Activated CD4-positive, alpha-beta T cell treated with anti-CD3 and anti-CD28 coated beads, Interleukin-2, amount 10 ng/mL, durations not matched to agents 7 days and 5 days (primary cell): ENCODE data around the gene GYPB. TPM values are rescaled to one million over a fixed set of nuclear protein-coding genes. Genes with fewer than 3 reads are reported as not detected.
"Not testable (repeated sequence)": the region's sequence is repeated elsewhere in the genome, so short reads cannot be mapped to it uniquely, and the experiment has no call there.

Source experiments
- CTCF ChIA-PET: fragments of 350-600 bp; sonication (Branson Sonifier 250); formaldehyde crosslinking; loops from one replicate; lab custom pipeline; 2021; ENCODE audit warnings: antibody characterized with exemption; lab: Charles Lee
- POLR2A ChIA-PET: fragments of 350-600 bp; sonication (Branson Sonifier 250); formaldehyde crosslinking; loops from one replicate; lab custom pipeline; 2021; ENCODE audit warnings: antibody characterized with exemption; lab: Charles Lee
- DNase-seq: peaks from one replicate; pipeline ENCODE4 v3.0.0-alpha.2; 2020
- H3K27ac Mint-ChIP-seq: one replicate; pipeline ENCODE4 v1.8.0; 2021; ENCODE audit warnings: mild to moderate bottlenecking, moderate library complexity, mixed read lengths
- H3K27me3 Mint-ChIP-seq: one replicate; pipeline ENCODE4 v1.8.0; 2021; ENCODE audit warnings: mixed read lengths
- H3K36me3 Mint-ChIP-seq: one replicate; pipeline ENCODE4 v1.8.0; 2021; ENCODE audit warnings: low read depth, mixed read lengths
- H3K4me1 Mint-ChIP-seq: one replicate; pipeline ENCODE4 v1.8.0; 2021; ENCODE audit warnings: mixed read lengths
- H3K4me3 Mint-ChIP-seq: one replicate; pipeline ENCODE4 v1.8.0; 2021; ENCODE audit warnings: mild to moderate bottlenecking, moderate library complexity, mixed read lengths
- H3K9me3 Mint-ChIP-seq: one replicate; pipeline ENCODE4 v1.8.0; 2021; ENCODE audit warnings: mixed read lengths
- total RNA-seq, 2 experiments: library from RNA; stranded (reverse); gene quantifications; one replicate each; pipeline ENCODE4 v1.2.3, GENCODE V29; 2021

The GYPB gene
- total RNA-seq, 2 experiments from 2014 or later = not detected

- DNase-seq, CTCF ChIA-PET, H3K4me3 Mint-ChIP-seq, POLR2A ChIA-PET, H3K27me3 Mint-ChIP-seq, H3K27ac Mint-ChIP-seq, H3K36me3 Mint-ChIP-seq, H3K4me1 Mint-ChIP-seq: not testable (repeated sequence)
- peaks cover 16% of the 10 kb centered on the region for H3K9me3 Mint-ChIP-seq
Observed at GRCh38 chr4:143951458-143951972, 67.7 kb downstream of the GYPB start.

- CTCF ChIA-PET, H3K36me3 Mint-ChIP-seq, DNase-seq, POLR2A ChIA-PET, H3K27me3 Mint-ChIP-seq, H3K27ac Mint-ChIP-seq, H3K4me1 Mint-ChIP-seq, H3K4me3 Mint-ChIP-seq: not testable (repeated sequence)
- peaks cover 16% of the 10 kb centered on the region for H3K9me3 Mint-ChIP-seq
Observed at GRCh38 chr4:143950967-143951366, 68.2 kb downstream of the GYPB start.

- H3K27ac Mint-ChIP-seq, H3K36me3 Mint-ChIP-seq, CTCF ChIA-PET, H3K4me3 Mint-ChIP-seq, POLR2A ChIA-PET, H3K27me3 Mint-ChIP-seq, DNase-seq, H3K4me1 Mint-ChIP-seq: not testable (repeated sequence)
- H3K9me3 Mint-ChIP-seq = peaks cover 16% of the 10 kb centered on the region
Observed at GRCh38 chr4:143950185-143950584, 69.0 kb downstream of the GYPB start.

DNA sequence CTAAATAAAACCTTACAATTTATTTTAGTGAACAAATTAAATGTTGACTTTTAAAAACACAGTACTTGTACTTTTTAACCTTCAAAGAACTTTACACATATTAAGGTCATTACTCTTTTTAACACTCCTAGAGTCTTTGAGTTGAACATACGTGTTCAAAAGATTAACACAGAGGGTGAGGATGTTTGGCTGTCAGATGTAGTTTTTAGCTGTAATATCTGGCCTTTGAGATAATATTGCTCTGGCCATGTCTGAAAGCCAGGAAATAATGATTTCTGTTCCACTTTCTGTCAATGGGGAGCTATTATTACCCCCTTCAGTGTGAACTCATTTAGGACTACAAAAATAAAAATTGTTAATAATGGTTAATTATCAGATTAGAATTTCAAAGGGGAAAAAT, 71.7 kb downstream of the GYPB start:
- CTCF ChIA-PET, H3K36me3 Mint-ChIP-seq, H3K4me1 Mint-ChIP-seq, DNase-seq, H3K27ac Mint-ChIP-seq, POLR2A ChIA-PET, H3K27me3 Mint-ChIP-seq, H3K9me3 Mint-ChIP-seq, H3K4me3 Mint-ChIP-seq: not testable (repeated sequence)

Other genes with a start within 250 kb of the GYPB start
- gene GYPE, start 113.8 kb downstream of the GYPB start, total RNA-seq = not detected
- not detected for gene GYPA, start 121.3 kb upstream of the GYPB start, total RNA-seq